ENCODE data around the gene SFTA2. TPM values are rescaled to one million over a fixed set of nuclear protein-coding genes. Genes with fewer than 3 reads are reported as not detected.

The SFTA2 gene
- total and polyA plus RNA-seq, 9 of the 15 experiments (the other 6 are each of a cell fraction or from before 2014, with no cell fraction given): not detected

DNA sequence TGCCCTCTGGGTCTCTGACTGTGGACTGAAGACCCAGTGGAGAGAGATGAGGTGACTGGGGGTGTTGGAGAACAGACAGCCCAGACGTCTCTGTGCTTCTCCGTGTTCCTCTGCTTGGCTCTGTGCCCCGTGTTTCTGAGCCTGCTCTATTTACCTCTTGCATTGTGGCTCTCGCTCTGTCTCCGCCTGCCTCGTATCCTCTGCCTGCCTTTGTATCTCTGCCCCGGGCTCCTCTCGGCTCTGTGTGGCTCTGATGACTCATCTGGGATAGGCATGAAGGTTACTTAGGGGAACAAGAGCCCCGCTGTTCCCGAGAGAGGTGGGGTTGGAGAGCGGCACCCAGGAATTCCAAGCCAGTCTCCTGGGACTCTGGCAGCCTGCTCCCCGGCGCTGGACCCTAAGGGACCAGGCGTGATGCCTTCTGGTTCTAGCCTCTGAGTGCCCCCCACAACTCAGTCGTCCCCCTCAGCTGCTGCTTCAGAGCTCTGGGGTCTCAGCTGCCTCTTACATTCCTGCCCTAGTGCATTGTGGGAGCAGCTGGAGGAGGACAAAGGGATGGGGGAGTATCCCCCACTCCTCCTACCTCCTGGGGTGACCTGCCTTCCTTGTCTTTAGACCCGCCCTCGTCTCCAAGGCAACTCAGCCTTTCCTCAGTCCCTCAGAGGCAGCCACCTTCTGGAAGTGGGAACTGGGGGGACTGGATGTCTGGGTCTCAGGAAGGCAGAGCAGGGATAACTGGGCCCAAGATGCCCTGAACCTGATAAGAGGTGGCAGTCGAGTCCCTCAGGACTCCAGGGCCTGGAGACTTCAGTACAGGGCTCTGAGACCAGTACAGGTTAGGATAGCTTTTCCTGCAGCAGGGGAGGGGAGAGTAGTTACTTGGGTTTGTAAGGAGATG, 45.7 kb downstream of the SFTA2 start (continued):
- TF ChIP-seq, protein P1, sequence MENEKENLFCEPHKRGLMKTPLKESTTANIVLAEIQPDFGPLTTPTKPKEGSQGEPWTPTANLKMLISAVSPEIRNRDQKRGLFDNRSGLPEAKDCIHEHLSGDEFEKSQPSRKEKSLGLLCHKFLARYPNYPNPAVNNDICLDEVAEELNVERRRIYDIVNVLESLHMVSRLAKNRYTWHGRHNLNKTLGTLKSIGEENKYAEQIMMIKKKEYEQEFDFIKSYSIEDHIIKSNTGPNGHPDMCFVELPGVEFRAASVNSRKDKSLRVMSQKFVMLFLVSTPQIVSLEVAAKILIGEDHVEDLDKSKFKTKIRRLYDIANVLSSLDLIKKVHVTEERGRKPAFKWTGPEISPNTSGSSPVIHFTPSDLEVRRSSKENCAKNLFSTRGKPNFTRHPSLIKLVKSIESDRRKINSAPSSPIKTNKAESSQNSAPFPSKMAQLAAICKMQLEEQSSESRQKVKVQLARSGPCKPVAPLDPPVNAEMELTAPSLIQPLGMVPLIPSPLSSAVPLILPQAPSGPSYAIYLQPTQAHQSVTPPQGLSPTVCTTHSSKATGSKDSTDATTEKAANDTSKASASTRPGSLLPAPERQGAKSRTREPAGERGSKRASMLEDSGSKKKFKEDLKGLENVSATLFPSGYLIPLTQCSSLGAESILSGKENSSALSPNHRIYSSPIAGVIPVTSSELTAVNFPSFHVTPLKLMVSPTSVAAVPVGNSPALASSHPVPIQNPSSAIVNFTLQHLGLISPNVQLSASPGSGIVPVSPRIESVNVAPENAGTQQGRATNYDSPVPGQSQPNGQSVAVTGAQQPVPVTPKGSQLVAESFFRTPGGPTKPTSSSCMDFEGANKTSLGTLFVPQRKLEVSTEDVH (IDR thresholded peaks at IDR 0.05; ENCODE audit: low read depth, partially characterized antibody): no peak
- TF ChIP-seq RBM15 (IDR thresholded peaks at IDR 0.05; ENCODE audit: insufficient read depth, low read length) (no peak), ZNF766 (CRISPR knock-in tag; conservative IDR thresholded peaks at IDR 0.05) (no peak), KLF6 (CRISPR knock-in tag; IDR thresholded peaks at IDR 0.05; ENCODE audit: borderline replicate concordance) (no peak), MCM5 (IDR thresholded peaks at IDR 0.05; ENCODE audit: low read depth) (no peak), RCOR1 (IDR thresholded peaks at IDR 0.05; ENCODE audit: borderline replicate concordance in 1 of 2, low read depth in 2 of 2, low read length in 2 of 2) (peak in 1 of 2 experiments; percentile 5; a peak in 1 of 4 replicates), NCOA6 (IDR thresholded peaks at IDR 0.05) (no peak), RUNX1 (IDR thresholded peaks at IDR 0.05; ENCODE audit: low read depth) (0 out of 2 replicates have a peak, but pooled peaks have one; percentile 6)
- TF ChIP-seq, protein P2, sequence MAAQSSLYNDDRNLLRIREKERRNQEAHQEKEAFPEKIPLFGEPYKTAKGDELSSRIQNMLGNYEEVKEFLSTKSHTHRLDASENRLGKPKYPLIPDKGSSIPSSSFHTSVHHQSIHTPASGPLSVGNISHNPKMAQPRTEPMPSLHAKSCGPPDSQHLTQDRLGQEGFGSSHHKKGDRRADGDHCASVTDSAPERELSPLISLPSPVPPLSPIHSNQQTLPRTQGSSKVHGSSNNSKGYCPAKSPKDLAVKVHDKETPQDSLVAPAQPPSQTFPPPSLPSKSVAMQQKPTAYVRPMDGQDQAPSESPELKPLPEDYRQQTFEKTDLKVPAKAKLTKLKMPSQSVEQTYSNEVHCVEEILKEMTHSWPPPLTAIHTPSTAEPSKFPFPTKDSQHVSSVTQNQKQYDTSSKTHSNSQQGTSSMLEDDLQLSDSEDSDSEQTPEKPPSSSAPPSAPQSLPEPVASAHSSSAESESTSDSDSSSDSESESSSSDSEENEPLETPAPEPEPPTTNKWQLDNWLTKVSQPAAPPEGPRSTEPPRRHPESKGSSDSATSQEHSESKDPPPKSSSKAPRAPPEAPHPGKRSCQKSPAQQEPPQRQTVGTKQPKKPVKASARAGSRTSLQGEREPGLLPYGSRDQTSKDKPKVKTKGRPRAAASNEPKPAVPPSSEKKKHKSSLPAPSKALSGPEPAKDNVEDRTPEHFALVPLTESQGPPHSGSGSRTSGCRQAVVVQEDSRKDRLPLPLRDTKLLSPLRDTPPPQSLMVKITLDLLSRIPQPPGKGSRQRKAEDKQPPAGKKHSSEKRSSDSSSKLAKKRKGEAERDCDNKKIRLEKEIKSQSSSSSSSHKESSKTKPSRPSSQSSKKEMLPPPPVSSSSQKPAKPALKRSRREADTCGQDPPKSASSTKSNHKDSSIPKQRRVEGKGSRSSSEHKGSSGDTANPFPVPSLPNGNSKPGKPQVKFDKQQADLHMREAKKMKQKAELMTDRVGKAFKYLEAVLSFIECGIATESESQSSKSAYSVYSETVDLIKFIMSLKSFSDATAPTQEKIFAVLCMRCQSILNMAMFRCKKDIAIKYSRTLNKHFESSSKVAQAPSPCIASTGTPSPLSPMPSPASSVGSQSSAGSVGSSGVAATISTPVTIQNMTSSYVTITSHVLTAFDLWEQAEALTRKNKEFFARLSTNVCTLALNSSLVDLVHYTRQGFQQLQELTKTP (IDR thresholded peaks at IDR 0.05; ENCODE audit: low read depth in 1 of 2, partially characterized antibody in 2 of 2): no peak
- TF ChIP-seq, protein P3, sequence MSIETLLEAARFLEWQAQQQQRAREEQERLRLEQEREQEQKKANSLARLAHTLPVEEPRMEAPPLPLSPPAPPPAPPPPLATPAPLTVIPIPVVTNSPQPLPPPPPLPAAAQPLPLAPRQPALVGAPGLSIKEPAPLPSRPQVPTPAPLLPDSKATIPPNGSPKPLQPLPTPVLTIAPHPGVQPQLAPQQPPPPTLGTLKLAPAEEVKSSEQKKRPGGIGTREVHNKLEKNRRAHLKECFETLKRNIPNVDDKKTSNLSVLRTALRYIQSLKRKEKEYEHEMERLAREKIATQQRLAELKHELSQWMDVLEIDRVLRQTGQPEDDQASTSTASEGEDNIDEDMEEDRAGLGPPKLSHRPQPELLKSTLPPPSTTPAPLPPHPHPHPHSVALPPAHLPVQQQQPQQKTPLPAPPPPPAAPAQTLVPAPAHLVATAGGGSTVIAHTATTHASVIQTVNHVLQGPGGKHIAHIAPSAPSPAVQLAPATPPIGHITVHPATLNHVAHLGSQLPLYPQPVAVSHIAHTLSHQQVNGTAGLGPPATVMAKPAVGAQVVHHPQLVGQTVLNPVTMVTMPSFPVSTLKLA (conservative IDR thresholded peaks at IDR 0.05): peak in 1 of 2 experiments; percentile 29; a peak in 1 of 4 replicates
- TF ChIP-seq, protein P4, sequence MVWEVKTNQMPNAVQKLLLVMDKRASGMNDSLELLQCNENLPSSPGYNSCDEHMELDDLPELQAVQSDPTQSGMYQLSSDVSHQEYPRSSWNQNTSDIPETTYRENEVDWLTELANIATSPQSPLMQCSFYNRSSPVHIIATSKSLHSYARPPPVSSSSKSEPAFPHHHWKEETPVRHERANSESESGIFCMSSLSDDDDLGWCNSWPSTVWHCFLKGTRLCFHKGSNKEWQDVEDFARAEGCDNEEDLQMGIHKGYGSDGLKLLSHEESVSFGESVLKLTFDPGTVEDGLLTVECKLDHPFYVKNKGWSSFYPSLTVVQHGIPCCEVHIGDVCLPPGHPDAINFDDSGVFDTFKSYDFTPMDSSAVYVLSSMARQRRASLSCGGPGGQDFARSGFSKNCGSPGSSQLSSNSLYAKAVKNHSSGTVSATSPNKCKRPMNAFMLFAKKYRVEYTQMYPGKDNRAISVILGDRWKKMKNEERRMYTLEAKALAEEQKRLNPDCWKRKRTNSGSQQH (CRISPR knock-in tag; IDR thresholded peaks at IDR 0.05): 0 out of 2 replicates have a peak, but pooled peaks have one; percentile 21
- TF ChIP-seq, protein P5, sequence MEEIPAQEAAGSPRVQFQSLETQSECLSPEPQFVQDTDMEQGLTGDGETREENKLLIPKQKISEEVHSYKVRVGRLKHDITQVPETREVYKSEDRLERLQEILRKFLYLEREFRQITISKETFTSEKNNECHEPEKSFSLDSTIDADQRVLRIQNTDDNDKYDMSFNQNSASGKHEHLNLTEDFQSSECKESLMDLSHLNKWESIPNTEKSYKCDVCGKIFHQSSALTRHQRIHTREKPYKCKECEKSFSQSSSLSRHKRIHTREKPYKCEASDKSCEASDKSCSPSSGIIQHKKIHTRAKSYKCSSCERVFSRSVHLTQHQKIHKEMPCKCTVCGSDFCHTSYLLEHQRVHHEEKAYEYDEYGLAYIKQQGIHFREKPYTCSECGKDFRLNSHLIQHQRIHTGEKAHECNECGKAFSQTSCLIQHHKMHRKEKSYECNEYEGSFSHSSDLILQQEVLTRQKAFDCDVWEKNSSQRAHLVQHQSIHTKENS (CRISPR knock-in tag; IDR thresholded peaks at IDR 0.05): no peak

Data from K562 (cell line).